NT2/D1 (cell line): ENCODE data around the gene LRRK1.

Source experiments
- YY1 ChIP-seq: IDR thresholded peaks from 2 replicates; pipeline ENCODE4 v1.6.1; 2011; ENCODE audit not compliant: insufficient read length, insufficient read depth
- ZNF274 ChIP-seq: IDR thresholded peaks from 2 replicates; pipeline ENCODE4 v1.6.1; 2011; ENCODE audit warnings: mild to moderate bottlenecking, low read depth, low read length

- TF ChIP-seq YY1 (no peak), ZNF274 (no peak)
Measured at GRCh38 chr15:101008158-101009139, 89.3 kb downstream of the LRRK1 start.
